Measurements from ENCODE around the gene ZBTB48.

ZBTB48 gene

GRCh38 chr1:6570987-6571386, 8.8 kb upstream of the ZBTB48 start:
- H3K4me3 ChIP-seq (replicated peaks; ENCODE audit: insufficient read depth, low read length): no peak overlapping the region

DNA sequence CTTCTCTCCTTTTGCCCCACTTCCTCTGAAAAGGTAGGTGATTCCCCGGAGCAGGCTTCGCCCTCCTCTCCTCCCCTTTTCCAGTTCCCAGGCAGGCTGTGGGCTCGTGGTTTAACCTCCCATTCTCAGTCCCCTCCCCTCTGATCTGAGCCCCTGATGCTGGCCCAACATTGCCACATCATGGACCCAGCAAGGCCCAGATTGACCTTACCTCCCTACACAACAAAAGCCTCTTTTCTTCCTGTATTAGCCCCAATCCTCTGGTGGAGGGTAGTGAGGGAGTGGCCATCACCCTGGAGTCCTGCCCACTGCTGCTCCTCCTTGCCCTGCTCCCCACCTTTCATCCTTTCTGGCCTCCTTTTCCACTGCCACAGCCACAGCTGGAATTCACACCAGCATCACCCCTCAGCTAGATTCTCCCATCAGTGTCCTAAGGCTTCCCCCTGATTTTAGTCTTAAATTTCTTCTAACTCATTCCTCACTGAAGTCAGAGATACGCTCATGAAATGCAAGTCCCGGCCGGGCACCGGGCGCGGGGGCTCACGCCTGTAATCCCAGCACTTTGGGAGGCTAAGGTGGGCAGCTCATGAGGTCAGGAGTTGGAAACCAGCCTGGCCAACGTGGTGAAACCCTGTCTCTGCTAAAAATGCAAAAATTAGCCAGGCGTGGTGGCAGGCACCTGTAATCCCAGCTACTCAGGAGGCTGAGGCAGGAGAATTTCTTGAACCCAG, 7.0 kb upstream of the ZBTB48 start:
- Histone ChIP-seq H3K27ac (replicated peaks) (no peak overlapping the region), H3K27me3 (ENCODE audit: insufficient read depth, poor library complexity, severe bottlenecking) (no peaks in the 10 kb centered on the region), H3K4me3 (replicated peaks; ENCODE audit: insufficient read depth, low read length) (no peak overlapping the region)
- DNase-seq (ENCODE audit: low read depth in 1 of 2, low spot score in 1 of 2): no peak
- TF ChIP-seq POLR2AphosphoS5 (IDR thresholded peaks at IDR 0.05; ENCODE audit: low read depth) (no peak), GABPA (IDR thresholded peaks at IDR 0.05; ENCODE audit: low read depth) (no peak), CTCF (IDR thresholded peaks at IDR 0.05; ENCODE audit: insufficient read depth, low read length) (no peak), SPI1 (IDR thresholded peaks at IDR 0.05; ENCODE audit: borderline replicate concordance, low read depth) (no peak)
- TF ChIP-seq, protein P1, sequence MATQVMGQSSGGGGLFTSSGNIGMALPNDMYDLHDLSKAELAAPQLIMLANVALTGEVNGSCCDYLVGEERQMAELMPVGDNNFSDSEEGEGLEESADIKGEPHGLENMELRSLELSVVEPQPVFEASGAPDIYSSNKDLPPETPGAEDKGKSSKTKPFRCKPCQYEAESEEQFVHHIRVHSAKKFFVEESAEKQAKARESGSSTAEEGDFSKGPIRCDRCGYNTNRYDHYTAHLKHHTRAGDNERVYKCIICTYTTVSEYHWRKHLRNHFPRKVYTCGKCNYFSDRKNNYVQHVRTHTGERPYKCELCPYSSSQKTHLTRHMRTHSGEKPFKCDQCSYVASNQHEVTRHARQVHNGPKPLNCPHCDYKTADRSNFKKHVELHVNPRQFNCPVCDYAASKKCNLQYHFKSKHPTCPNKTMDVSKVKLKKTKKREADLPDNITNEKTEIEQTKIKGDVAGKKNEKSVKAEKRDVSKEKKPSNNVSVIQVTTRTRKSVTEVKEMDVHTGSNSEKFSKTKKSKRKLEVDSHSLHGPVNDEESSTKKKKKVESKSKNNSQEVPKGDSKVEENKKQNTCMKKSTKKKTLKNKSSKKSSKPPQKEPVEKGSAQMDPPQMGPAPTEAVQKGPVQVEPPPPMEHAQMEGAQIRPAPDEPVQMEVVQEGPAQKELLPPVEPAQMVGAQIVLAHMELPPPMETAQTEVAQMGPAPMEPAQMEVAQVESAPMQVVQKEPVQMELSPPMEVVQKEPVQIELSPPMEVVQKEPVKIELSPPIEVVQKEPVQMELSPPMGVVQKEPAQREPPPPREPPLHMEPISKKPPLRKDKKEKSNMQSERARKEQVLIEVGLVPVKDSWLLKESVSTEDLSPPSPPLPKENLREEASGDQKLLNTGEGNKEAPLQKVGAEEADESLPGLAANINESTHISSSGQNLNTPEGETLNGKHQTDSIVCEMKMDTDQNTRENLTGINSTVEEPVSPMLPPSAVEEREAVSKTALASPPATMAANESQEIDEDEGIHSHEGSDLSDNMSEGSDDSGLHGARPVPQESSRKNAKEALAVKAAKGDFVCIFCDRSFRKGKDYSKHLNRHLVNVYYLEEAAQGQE (IDR thresholded peaks at IDR 0.05; ENCODE audit: insufficient replicate concordance, low read depth): no peak

More at GRCh38 chr1:6570987-6571386, 8.8 kb upstream of the ZBTB48 start:
- TF ChIP-seq GABPA (IDR thresholded peaks at IDR 0.05; ENCODE audit: low read depth): no peak
- TF ChIP-seq POLR2AphosphoS5 (IDR thresholded peaks at IDR 0.05; ENCODE audit: low read depth): no peak
- TF ChIP-seq, protein P1 (IDR thresholded peaks at IDR 0.05; ENCODE audit: insufficient replicate concordance, low read depth): no peak
- no peak for TF ChIP-seq SPI1 (IDR thresholded peaks at IDR 0.05; ENCODE audit: borderline replicate concordance, low read depth)
- TF ChIP-seq CTCF (IDR thresholded peaks at IDR 0.05; ENCODE audit: insufficient read depth, low read length): no peak
- no peaks in the 10 kb centered on the region for H3K27me3 ChIP-seq (ENCODE audit: insufficient read depth, poor library complexity, severe bottlenecking)
- no peak for DNase-seq (ENCODE audit: low read depth in 1 of 2, low spot score in 1 of 2)
- no peak overlapping the region for H3K27ac ChIP-seq (replicated peaks)

DNA sequence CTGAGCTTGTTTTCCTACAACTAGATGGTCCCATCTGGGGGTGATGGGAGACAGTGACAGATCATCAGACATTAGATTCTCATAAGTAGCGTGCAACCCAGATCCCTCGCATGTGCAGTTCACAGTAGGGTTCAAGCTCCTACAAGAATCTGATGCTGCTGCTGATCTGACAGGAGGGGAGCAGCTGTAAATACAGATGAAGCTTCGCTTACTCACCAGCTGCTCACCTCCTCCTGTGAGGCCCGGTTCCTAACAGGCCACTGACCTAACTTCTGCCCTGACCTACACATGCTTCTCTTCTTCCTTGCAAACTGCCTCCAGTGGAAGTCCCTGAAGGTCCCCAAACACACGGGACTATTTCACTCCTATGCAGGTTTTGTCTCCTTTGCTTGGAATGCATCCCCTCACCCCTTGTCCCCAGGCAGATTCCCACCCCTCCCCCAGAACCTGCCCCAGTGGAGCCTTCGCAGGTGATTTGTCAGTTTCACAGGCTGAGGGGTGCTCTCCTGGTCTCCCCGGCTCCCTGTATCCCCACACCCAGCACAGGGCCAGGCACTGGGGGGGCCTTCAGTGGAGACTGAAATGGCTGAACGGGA, 5.7 kb upstream of the ZBTB48 start:
- TF ChIP-seq POLR2AphosphoS5 (IDR thresholded peaks at IDR 0.05; ENCODE audit: low read depth) (no peak), SPI1 (IDR thresholded peaks at IDR 0.05; ENCODE audit: borderline replicate concordance, low read depth) (no peak), GABPA (IDR thresholded peaks at IDR 0.05; ENCODE audit: low read depth) (no peak), CTCF (IDR thresholded peaks at IDR 0.05; ENCODE audit: insufficient read depth, low read length) (no peak)
- TF ChIP-seq, protein P1 (IDR thresholded peaks at IDR 0.05; ENCODE audit: insufficient replicate concordance, low read depth): no peak
- Histone ChIP-seq H3K27me3 (ENCODE audit: insufficient read depth, poor library complexity, severe bottlenecking) (no peaks in the 10 kb centered on the region), H3K4me3 (replicated peaks; ENCODE audit: insufficient read depth, low read length) (no peak overlapping the region), H3K27ac (replicated peaks) (no peak overlapping the region)
- no peak for DNase-seq (ENCODE audit: low read depth in 1 of 2, low spot score in 1 of 2)

Measured in HL-60 (cell line).